VCaP (cell line): Measurements from ENCODE around the gene VSTM4.

Source experiments
- H3K27ac ChIP-seq: fragments of 450-650 bp; 2 replicates; pipeline ENCODE4 v1.5.1; 2017
- CTCF ChIP-seq: fragments of 450-650 bp; conservative IDR thresholded peaks from 2 replicates; pipeline ENCODE4 v1.5.1; 2017; ENCODE audit warnings: mild to moderate bottlenecking, moderate library complexity

VSTM4 gene

GRCh38 chr10:49103761-49104160 is 11.6 kb downstream of the VSTM4 start:
- H3K27ac ChIP-seq = no peak overlapping the region
- TF ChIP-seq CTCF = no peak

- no peak overlapping the region for H3K27ac ChIP-seq
- TF ChIP-seq CTCF = no peak
These were observed 16.3 kb downstream of the VSTM4 start for GRCh38 chr10:49099046-49099445.

- H3K27ac ChIP-seq = no peak overlapping the region
- no peak for TF ChIP-seq CTCF
These were observed 18.4 kb downstream of the VSTM4 start for GRCh38 chr10:49096890-49097445.

GRCh38 chr10:49094646-49095045 is 20.7 kb downstream of the VSTM4 start:
- no peak for TF ChIP-seq CTCF

GRCh38 chr10:49093922-49094321 is 21.4 kb downstream of the VSTM4 start:
- no peak for TF ChIP-seq CTCF

More at GRCh38 chr10:49094646-49095045, 20.7 kb downstream of the VSTM4 start:
- no peak overlapping the region for H3K27ac ChIP-seq

GRCh38 chr10:49092477-49092876 is 22.8 kb downstream of the VSTM4 start:
- TF ChIP-seq CTCF = no peak

More at GRCh38 chr10:49093922-49094321, 21.4 kb downstream of the VSTM4 start:
- no peak overlapping the region for H3K27ac ChIP-seq

GRCh38 chr10:49091450-49092210 is 23.7 kb downstream of the VSTM4 start:
- TF ChIP-seq CTCF = no peak
- no peak overlapping the region for H3K27ac ChIP-seq

More at GRCh38 chr10:49092477-49092876, 22.8 kb downstream of the VSTM4 start:
- H3K27ac ChIP-seq = no peak overlapping the region
